HG02973 (cell line): ENCODE measurements around the gene SEC24D.
A peak's percentile ranks its signal among the peaks of the same experiment; 100 is the strongest.

ENCODE experiments used
- ATAC-seq: cut with Tn5 transposase; IDR thresholded peaks from one replicate; pipeline ENCODE4 v1.9.1; 2021; ENCODE audit warnings: moderate library complexity; ENCODE audit not compliant: unreplicated experiment

The SEC24D gene

DNA sequence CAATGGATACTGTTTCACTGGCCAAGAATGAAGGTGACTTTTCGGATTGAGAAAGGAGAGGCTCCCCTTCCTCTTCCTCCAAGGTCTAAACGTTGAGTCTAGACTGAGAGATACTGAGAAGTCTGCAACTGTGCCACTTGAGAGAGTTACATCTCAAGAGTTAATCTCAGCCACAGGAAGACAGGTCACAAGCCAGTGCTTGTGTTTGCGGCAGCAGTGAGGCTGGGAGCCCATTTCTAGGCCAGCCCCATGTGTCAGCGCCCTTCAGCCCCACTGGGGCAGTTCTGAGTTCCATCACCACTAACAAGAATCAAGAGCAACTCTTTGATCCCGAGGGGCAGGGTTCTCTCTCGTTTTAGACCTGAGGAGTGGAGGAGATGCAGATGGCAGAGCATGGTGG lies 7.3 kb upstream of the SEC24D start:
- ATAC-seq: no peak

DNA sequence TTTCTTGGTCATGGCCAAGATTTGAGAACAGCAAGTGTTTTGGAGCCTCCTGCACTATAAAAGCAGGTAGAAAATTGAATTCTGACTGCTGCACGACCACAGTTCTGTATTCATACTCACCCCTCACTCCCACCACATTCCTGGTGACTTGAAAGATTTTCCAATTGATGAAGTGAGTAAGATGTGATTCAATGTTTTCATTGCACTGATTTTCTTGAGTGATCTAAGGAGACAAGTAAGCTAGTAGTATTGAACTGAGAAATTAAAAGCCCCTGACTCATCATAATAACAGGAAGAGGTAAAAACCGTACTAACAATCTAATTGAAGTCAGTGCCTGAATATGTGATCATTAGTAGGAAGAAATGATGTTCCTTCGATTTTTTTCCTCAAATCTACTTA lies 6.1 kb upstream of the SEC24D start:
- no peak for ATAC-seq

DNA sequence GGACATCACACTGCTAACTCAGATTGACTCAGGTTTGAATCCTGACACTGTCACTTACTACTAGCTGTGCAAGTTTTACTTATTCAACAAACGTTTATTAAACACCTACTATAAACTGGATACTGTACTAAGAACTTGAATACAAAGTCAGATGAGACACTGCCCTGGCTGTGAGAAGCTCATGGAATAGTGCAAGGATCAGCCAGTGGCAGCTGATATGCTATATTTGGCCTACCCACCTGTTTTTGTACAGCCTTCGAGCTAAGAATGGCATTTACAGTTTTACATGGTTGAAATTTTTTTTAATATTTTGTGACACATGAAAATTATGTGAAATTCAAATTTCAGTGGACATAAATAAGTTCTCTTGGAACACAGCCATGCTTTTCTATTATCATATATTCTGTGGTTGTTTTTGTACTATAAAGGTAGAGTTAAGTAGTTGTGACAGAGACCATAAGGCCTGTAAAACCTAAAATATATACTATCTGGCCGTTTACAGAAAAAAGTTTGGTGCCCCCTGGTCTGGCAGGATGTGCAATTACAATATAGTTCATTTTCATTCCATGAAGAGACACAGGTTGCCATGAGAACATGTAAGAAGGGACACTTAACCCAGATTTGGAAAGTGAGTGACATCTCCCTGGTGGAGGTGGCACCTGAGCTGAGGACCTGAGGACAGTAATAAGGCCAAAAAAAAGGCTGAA lies 3.4 kb upstream of the SEC24D start:
- ATAC-seq: no peak

DNA sequence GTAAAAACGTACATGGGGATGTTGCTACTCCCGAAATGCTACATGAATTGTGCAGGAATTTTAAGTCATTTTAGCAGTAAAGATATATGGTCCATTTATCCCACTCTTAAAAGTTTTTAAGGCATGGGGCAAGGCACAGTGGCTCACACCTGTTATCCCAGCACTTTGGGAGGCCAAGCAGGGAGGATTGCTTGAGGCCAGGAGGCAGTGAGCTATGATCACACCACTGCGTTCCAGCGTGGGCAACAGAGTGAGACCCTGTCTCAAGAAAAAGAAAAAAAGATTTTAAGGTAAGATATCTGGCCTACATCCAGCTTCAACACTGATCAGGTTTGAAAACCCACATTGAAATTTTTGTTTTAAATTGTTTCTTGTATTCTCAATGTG lies 1.2 kb upstream of the SEC24D start:
- ATAC-seq: no peak

DNA sequence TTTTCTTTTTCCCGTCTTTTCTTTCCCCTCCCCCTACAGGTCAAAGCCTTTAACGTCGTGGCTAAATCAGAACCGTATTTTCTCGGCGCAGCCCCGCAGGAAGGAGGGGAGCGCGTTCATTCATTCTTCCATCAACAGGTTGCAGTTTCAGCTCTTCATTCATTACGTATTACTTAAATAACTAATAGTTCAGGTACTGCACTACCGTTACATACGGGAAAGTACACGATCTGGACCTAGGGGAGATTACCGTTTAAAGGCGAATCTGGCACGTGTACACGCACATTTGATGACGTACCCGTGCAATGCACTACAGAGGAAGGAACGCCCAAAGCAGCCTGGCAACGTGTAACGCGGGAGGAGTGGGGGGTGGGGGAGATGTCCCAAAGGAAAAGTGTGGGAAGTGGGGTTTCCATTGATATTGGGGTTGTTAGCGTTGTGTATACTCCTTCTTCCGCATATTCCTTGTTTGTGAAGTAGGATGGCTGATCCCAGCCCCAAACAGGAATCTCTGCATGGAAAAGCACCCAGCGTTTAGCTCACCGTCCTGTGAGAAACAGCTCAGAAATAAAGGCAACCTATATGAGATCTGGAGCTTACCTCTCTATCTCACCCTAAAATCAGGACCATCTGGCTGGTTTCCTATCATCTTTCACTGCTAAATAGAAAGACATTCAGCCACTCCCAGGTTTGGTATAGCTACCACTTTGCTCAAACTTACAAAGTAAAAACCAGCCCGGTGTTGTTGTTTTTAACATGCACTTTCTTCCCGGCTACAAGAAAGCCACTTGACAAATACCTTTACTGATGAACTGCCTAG lies 585 bp upstream of the SEC24D start:
- peak; percentile 36 for ATAC-seq

DNA sequence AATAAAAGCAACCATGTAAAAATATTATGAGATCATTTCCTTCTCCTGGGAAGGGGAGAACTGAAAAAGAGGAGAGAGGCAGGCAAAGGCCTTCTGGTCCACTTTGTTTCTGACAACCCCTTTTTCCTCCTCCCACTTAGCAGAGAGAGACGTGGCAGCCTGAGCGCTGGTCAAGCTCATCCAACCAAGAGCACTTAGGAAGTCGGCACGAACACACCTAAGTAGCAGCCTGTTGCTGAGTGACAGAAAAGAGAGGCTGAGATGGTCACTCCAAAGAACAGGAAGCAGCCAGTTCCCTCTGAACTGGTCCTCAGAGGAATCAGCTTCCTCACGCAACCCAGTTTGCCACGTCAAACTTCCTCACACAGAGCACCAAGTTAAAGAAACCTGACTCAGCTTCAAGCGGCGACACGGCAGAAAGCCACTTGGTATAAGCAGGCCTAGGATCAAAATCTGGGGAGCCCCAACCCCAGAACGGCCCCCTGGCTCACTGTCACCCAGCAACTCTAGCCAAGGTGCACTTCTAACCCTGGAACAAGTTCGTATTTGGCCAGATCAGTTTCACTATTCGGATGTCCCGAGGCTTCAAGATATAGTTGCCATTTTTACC lies 861 bp downstream of the SEC24D start:
- peak; percentile 77 for ATAC-seq

DNA sequence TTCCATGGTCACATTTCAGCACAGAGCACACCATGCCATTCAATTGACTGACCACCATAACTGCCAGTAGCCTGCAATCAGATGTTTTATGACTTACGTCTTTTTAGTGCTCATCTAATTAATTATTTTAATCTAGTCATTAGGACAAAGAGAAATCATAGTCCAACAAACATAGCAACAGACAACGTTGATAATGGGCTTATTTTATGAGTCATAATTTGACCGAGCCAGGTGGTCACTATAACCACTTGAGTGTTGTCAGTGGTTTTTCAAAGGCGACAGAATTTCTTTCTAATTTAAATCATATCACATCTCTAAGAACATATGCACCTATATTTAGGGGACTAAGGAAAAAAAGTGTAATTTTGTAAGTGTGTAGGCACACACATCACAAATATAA lies 1.9 kb downstream of the SEC24D start:
- ATAC-seq: peak; percentile 17

DNA sequence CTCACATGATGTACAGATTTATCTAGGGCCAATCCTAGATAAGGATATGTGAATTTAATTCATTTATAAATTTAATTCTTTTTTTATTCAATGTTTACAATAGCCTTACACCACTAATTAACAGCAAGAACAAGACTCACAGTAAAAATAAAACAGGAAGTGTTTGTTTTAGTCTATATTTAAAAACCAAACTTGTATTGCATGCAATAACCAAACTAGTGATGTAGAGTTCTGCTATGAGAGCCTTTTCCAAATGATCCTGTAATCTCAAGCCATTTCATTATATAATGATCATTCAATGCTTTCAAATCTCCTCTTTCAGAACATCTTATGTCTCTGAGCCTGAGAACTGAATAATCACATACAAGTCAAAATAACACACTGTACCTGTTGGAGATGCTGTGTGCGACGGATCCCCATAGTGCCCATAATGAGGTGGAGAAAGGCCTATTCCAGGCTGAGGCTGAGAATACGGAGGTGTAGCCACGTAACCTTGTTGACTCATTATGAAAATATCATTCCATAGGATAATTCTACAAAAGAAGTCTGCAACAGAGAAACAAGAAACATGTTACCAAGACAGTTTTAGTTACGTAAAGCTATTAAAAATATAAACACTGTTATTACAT lies 2.6 kb downstream of the SEC24D start:
- ATAC-seq: no peak

DNA sequence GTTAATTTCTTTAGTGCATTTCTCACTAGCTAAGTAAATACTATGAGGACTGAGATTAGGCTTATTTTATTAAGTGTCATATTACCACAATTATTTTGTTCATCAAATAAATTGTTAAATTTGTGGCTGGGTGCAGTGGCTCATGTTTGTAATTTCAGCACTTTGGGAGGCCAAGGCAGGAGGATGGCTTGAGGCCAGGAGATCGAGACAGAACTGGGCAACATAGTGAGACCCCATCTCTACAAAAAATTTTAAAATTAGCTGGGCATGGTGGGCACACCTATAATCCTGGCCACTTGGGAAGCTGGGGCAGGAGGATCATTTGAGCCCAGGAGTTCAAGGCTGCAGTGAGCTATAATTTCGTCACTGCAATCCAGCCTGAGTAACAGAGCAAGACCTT lies 6.8 kb downstream of the SEC24D start:
- no peak for ATAC-seq

DNA sequence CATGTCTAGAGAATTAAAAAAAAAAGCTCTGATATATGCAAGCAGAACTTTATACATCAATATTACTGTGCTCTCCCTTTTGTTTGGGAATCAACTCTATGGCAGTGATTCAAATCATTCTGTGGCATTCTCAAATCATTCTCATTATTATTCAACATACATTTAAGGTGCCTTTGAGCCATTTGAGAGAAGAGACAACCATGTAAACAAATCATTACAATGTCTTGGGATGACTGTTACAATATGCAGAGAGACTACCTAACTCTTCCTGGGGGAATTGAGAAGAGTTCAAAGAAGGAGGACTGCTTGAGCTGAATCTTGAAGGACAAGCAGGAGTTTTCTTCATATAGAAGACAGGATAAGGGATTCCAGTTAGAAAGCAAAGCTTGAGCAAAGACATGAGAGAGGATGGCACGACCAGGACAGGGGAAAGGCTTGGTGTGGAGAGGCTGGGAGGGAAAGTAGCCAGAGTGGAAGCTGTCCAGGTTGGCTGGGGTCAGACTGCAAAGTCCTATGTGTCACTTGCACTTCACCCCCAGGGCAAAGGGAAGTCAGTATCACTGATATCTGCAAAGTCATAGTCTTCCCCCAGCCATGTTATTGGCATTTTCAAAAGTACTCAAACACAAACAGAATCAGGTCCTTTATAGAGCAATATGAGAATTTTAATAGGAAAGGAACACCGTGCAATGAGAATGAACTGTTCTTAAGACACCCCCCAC lies 9.0 kb downstream of the SEC24D start:
- ATAC-seq: peak; percentile 39

DNA sequence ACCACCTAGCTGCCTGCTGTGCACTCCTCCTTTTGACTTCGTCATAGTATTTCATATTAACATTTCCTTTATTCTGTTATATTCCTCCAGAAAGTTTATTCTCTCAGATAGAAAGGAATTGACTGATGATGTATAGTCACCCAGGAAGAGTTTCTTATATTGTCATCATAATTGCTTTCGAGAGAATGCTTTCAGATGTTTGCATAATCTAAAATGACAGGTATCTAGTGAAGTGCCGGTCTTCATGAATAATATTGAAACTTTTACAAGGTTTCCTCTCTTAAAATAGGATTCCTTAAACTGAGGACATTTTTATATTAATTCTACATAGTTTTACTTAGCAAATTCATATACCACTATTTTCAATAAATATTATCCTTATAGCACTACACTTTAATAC lies 10.1 kb downstream of the SEC24D start:
- ATAC-seq: peak; percentile 39

DNA sequence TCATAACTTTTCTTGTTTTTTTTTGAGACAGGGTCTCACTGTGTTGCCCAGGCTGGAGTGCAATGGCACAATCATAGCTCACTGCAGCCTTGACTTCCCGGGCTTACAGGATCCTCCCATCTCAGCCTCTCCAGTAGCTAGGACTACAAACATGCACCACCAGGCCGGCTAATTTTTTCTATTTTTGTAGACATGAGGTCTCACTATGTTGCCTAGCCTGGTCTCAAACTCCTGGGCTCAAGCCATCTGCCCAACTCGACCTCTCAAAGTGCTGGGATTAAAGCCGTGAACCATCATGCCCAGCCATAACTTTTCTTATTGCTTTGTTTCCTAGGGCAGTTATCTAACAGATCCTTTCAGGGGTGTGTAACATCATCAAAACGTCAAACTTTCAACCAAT lies 11.8 kb downstream of the SEC24D start:
- ATAC-seq: no peak

DNA sequence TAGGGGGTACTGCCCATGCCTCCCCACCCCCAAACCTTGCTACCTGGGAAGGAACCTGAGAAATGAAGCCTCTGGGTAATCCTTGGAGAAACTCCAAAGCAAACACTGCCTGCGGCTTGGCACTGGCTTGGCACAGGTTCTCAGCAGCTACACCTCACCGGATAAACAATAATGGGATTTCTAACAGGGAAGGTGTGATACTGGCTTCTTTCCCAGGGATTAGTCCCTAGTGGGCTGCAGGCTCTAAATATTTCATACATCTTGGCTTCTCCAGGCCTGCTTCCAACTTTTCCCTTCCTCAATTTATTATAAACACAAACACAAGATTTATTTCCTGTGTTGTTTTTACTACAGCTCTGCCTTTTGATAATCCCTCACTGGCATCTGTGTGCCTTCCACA lies 12.5 kb downstream of the SEC24D start:
- ATAC-seq: no peak

DNA sequence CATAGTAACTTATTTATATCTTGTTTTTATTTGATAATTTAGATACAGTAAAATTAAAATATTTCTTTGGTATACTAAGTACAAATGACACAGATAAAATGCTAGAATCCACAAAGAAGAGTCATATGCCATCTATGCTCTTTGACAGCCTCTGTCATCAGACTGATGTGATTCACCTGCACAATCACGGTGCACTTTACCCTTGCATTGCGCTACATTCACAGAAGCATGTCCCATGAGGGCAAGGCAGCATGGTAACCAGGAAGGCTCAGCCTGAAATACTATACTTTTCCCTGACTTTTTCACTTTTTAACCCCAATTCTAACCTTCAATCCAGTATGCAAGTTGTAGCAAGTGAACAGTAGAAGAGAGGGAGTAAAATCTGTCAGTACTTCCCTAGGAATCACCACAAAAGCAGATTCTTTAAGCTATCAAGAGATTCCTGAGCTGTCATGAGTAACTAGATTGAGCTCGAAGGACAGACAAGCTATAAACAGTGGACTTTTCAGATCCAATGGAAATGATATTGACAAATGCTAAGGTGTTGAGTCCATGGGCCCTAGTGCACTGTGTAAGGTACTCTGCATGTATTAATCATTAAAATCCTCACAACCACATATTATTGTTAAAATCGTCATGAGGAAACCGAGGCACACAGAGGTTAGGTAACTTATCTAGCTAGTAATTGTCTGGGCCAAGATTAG lies 14.2 kb downstream of the SEC24D start:
- ATAC-seq: no peak

DNA sequence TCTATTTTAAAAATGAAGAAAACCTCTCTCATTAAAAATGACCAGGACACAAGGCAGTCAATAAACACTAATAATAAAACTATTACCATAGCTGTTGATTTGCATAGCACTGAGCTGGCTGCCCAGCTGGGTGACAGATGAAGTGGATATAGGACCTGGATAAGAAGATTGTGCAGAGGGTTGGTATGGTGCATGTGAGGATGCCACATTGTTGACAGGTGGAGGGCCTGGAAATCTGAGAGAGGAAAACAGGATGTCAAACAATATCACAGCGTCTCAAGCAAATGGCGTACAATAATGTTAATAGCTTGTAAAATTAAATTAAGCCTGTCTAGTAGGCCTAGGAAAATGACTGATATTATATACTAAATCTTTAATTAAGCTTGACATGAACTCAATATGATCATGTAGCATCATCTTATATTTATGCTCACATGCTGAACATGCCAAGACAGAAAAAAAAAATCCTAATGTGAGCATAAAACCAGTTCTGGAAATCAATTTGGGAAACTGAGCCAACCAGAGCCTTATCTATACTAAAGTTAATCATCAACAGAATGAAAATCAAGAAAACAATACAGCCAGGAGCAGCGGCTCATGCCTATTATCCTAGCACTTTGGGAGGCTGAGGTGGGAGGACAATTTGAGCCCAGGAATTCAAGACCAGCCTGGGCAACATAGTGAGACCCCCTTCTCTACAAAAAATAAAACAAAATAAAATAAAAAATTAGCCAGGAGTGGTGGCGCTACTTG lies 18.6 kb downstream of the SEC24D start:
- ATAC-seq: no peak

DNA sequence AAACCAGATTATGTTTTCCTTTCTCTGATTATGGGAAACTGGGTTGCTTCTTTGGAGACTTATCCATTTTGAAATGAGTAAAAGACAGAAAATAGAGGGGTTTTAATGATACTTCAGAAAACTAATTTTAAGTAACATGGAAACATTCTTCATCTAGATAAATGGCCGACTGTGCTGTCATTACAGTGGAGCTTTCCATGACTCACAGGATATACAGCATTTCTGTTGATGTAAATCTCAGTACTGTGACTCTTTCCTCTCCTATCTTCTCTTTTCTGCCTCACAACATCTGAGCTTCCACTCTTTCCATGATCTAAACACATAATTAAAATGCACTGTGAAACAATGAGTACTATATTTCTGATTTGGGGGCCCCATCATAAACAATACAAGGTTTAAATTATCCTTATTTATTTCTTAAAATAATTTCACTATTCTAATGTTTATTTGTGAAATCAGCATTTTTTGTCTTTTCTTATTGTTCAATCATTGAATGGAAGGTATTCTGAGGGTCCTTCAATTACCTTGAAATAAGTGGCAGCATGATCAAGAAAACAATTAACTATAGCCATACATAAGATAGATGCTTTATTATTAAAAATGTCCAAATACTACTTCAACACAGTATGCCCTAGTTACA lies 19.3 kb downstream of the SEC24D start:
- no peak for ATAC-seq

DNA sequence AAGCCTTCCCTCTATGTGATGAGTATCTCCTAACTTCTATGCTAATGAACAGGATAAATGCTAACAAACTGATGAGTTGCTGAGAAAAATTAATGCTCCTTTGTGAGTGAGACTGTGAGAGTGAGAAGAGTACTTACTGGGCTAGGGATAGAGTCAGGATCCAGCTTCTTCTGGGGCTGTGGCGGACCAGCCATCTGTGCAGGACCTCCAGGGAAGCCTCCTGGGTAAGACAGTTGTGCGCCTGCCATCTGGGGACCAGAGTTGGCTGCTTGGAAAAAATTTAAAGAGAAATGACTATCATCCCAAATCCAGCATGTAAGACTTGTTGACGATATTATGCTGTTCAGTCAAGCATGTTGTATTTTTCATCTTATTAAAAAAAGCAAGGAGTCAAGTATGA lies 21.0 kb downstream of the SEC24D start:
- ATAC-seq: no peak

DNA sequence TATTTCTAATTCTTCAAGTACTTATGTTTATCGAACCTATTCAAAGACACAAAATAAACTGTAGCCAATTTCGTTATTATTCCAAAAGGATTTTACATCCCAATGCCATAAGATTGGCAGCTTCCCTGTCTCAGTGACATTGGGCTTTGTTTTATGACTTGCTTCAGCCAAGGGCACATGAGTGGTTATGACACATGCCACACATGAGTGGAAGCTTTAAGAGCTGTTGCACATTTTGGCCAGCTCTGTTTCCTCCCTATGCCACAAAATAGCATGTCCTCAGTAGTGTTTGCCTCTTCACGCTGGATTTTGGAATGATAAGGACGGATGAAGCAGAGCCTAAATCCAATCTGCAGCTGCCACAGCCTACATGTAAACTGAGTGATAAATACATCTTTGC lies 21.9 kb downstream of the SEC24D start:
- ATAC-seq: no peak

DNA sequence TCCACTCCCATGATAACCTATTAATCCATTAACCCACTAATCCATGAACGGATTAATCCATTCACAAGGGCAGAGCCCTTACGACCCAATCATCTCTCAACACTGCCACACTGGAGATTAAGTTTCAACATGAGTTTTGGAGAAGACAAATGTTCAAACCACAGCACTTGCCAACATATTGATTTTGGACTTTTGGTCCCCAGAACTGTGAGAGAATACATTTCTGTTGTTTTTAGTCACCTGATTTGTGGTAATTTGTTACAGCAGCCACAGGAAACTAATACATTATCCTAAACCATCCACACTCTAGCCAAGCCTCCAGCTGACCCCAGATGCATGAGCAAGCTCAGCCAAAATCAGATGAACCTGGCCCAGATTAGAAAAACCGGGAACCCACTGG lies 22.4 kb downstream of the SEC24D start:
- no peak for ATAC-seq
